Esophagus mucosa (tissue), 1 donor: ENCODE results near the gene WIPF1. TPM values are rescaled to one million over a fixed set of nuclear protein-coding genes. Genes with fewer than 3 reads are reported as not detected.

Source experiments
- ATAC-seq: fragments of 200-7000 bp; cut with Tn5 transposase; one replicate; pipeline ENCODE4 v1.9.1; 2020
- total RNA-seq: library from RNA; stranded (reverse); gene quantifications from one replicate; pipeline ENCODE4 v1.2.4, GENCODE V29; 2023
- donor health status: DM: yes; HTN: yes; CAD: no.

Gene WIPF1
- total RNA-seq, 1 donor from 2014 or later: 3.1 TPM

GRCh38 chr2:174595116-174595809 lies 2.3 kb downstream of the WIPF1 start:
- no peak for ATAC-seq

GRCh38 chr2:174594456-174594855 lies 3.1 kb downstream of the WIPF1 start:
- no peak for ATAC-seq

GRCh38 chr2:174593574-174594203 lies 3.9 kb downstream of the WIPF1 start:
- ATAC-seq: peak; percentile 46

GRCh38 chr2:174593041-174593440 lies 4.6 kb downstream of the WIPF1 start:
- ATAC-seq: no peak

- ATAC-seq: no peak
Measured at GRCh38 chr2:174591740-174592139, 5.9 kb downstream of the WIPF1 start.

- ATAC-seq: no peak
Measured at GRCh38 chr2:174590928-174591648, 6.5 kb downstream of the WIPF1 start.

GRCh38 chr2:174590346-174590745 lies 7.3 kb downstream of the WIPF1 start:
- ATAC-seq: no peak

GRCh38 chr2:174589334-174589733 lies 8.3 kb downstream of the WIPF1 start:
- no peak for ATAC-seq

GRCh38 chr2:174588463-174588862 lies 9.1 kb downstream of the WIPF1 start:
- ATAC-seq: no peak

GRCh38 chr2:174587579-174587978 lies 10.0 kb downstream of the WIPF1 start:
- ATAC-seq: no peak

GRCh38 chr2:174586418-174587295 lies 10.9 kb downstream of the WIPF1 start:
- ATAC-seq: no peak

- ATAC-seq: no peak
Measured at GRCh38 chr2:174585657-174586252, 11.8 kb downstream of the WIPF1 start.

GRCh38 chr2:174585146-174585545 lies 12.5 kb downstream of the WIPF1 start:
- no peak for ATAC-seq

- no peak for ATAC-seq
Measured at GRCh38 chr2:174581491-174581890, 16.1 kb downstream of the WIPF1 start.

- ATAC-seq: no peak
Measured at GRCh38 chr2:174580951-174581350, 16.7 kb downstream of the WIPF1 start.

- ATAC-seq: no peak
Measured at GRCh38 chr2:174577967-174578589, 19.5 kb downstream of the WIPF1 start.

GRCh38 chr2:174575124-174575776 lies 22.4 kb downstream of the WIPF1 start:
- ATAC-seq: no peak

GRCh38 chr2:174574657-174575056 lies 22.9 kb downstream of the WIPF1 start:
- ATAC-seq: peak; percentile 40

- peak; percentile 70 for ATAC-seq
Measured at GRCh38 chr2:174573621-174574081, 24.0 kb downstream of the WIPF1 start.

GRCh38 chr2:174572556-174572955 lies 25.0 kb downstream of the WIPF1 start:
- ATAC-seq: no peak

GRCh38 chr2:174571669-174572323 lies 25.8 kb downstream of the WIPF1 start:
- ATAC-seq: no peak
